GM21528 (cell line): ENCODE results near the gene COQ2.
"Not testable (repeated sequence)": the region's sequence is repeated elsewhere in the genome, so short reads cannot be mapped to it uniquely, and the experiment has no call there.

Experiments used
- ATAC-seq: cut with Tn5 transposase; IDR thresholded peaks from one replicate; pipeline ENCODE4 v1.9.1; 2021; ENCODE audit warnings: mild to moderate bottlenecking, moderate library complexity; ENCODE audit not compliant: unreplicated experiment, low FRiP score

Gene COQ2

GRCh38 chr4:83285055-83285407, 433 bp upstream of the COQ2 start:
- peak; percentile 11 for ATAC-seq

- ATAC-seq, result no peak
Measured at GRCh38 chr4:83283181-83283580, 1.4 kb downstream of the COQ2 start.

DNA sequence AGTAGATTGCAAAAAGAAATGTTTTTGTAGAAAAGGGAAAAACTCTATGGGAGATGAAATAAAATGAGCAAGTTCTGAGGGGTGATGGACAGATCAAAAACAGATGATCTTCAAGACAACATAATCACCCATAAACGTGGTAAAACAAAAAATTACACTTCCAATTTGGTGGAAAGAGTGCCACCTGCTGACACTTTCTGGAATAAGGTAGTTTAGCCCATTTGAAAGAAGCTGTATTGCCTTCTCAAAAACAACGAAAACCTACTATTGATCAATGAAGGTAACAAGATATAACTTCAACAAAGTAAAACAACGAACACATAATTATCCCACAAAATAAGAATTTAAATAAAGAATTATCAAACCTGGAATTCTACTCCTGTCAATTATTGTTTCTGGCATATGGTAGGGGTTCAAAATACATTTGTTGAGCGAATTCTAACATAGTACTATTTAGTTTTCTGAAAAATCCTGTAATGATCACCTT, 2.5 kb downstream of the COQ2 start:
- ATAC-seq, result no peak

- ATAC-seq, result no peak
Measured at GRCh38 chr4:83281307-83281706, 3.3 kb downstream of the COQ2 start.

DNA sequence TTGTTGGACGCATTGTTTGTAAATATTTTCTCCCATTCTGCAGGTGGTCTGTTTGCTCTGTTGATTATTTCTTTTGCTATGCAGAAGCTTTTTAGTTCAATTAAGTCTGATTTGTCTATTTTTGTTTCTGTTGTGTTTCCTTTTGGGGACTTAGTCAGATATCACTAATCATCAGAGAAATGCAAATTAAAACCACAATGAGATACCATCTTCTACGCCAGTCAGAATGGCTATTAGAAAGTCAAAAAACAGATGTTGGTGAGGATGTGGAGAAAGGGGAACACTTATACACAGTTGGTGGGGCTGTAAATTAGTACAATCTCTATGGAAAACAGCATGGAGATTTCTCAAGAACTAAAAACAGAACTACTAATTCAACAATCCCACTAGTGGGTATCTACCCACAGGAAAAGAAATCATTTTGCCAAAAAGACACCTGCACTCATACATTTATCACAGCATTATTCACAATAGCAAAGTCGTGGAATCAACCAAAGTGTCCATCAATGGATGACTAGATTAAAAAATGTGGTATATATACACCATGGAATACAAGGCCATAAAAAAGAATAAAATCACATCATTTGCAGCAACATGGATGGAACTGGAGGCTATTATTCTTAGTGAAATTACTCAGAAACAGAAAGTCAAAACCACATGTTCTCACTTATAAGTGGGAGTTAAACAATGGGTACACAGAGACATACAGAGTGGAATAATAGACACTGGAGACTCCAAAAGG, 8.1 kb downstream of the COQ2 start:
- ATAC-seq, result peak; percentile 72

DNA sequence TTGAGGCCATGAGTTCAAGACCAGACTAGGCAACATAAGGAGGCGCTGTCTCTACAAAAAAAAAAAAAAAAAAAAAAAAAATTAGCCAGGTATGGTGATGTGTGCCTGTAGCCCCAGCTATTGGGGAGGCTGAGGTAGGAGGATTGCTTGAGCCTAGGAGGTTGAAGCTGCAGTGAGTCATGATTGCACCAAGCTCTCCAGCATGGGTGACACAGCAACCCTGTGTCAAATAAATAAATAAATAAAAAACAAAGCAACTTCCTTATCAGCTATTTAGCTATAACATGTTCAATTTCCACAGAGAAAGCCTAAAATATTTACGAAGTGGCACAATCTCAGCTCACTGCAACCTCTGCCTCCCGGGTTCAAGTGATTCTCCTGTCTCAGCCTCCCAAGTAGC, 10.7 kb downstream of the COQ2 start:
- not testable (repeated sequence) for ATAC-seq

- ATAC-seq, result peak; percentile 88
Measured at GRCh38 chr4:83272900-83273299, 11.7 kb downstream of the COQ2 start.

- ATAC-seq, result no peak
Measured at GRCh38 chr4:83269256-83269655, 15.3 kb downstream of the COQ2 start.

- ATAC-seq, result no peak
Measured at GRCh38 chr4:83268491-83268890, 16.1 kb downstream of the COQ2 start.

DNA sequence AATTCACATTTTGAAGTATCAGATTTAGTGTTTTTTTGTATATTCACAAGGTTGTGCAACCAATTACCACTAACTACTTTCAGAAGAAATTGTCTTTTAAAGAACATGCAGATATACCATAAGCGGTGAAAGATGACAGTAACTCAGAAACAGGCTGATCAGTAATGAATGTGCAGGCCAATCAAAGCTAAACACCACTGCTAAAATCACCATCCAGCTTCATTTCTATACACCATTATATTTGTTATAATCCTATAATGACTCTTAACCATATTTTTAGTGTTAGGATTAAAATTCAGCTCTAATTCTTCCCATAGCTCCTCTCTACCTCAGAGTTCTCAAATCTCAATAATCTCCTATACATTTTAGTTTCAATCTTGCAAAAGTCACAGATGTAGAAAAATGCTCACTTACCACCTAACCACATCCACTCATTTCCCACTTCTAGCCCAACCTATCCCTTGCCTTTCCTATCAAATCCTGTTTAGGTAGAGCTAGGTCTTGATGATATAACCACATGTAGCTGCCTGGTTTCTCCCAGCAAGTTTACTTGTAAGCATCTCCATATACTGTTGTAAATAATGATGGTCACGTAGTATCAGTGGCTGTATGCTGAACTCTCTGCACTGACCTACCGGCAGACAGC, 16.6 kb downstream of the COQ2 start:
- no peak for ATAC-seq

GRCh38 chr4:83267121-83267829, 17.3 kb downstream of the COQ2 start:
- no peak for ATAC-seq

DNA sequence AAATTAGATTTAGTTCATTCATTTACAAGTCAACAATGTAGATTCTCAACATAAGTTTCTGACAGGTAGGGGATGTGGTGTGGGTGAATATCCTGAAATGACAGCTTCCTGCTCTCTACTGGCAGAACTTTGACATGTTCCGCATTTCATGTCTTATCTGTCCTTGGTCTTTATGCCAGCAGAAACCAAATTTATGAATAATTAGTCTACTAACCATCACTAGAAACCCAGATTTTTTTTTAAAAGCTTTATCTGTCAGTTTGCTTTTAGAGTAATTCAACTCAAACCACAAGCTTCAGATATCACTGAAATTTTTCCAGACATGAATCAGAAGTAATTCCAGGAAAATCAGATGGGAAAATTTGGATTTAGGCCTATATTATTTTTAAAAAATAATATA, 17.9 kb downstream of the COQ2 start:
- ATAC-seq, result no peak

GRCh38 chr4:83263106-83263505, 21.5 kb downstream of the COQ2 start:
- ATAC-seq, result no peak

- no peak for ATAC-seq
Measured at GRCh38 chr4:83262682-83263081, 21.9 kb downstream of the COQ2 start.

DNA sequence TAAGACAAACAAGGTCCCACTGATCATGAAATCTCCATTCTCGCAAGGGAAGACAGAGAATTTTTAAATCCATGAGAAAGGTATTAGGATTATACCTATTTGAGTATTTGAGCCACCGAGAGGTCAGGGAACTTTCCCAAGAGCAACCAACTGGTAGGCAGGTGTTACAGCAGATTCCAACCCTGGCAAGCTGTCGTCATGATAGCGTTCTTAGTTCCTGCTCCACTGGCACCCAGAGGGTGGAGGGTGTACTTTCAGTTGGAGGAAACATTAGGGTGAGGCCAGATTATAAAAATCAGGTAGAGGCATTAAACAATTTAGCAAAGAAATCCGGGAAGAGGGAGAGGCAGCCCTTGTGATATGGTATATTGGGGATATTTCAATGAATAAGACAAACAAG, 23.3 kb downstream of the COQ2 start:
- no peak for ATAC-seq

DNA sequence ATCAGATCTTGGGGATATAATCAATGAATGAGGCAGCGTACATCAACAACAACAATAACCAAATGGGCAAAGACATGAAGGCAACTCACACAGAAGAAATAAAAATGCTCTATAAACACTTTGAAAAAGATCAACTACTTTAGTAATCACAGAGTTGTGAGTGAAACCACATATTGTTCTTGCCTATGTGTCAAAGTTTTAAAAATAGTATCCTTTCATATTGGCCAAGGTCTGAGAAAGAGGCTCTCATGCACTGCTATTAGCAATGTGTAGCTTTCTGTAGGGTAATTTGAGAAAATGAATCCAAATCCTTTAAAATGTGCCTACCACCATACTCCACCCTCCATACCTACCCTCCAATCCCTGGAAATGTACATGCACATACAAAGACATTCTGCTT, 25.0 kb downstream of the COQ2 start:
- no peak for ATAC-seq

DNA sequence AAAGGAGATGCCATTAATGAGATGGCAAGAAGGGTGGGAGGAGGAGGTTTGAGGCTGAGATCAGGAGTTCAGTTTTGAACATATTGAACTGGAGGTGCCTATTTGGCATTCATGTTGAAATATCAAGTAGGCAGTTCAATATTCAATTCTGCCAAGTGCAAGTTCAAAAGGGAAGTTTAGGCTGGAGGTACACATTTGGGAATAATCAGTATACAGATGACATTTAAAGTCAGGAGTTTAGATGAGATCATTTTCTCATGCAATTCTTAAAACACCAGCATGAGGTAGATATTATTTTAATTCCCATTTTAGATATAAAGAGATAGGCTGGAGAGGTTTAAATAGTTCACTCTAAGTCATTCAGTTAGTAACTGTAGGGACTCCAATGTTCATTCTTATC, 26.1 kb downstream of the COQ2 start:
- no peak for ATAC-seq

DNA sequence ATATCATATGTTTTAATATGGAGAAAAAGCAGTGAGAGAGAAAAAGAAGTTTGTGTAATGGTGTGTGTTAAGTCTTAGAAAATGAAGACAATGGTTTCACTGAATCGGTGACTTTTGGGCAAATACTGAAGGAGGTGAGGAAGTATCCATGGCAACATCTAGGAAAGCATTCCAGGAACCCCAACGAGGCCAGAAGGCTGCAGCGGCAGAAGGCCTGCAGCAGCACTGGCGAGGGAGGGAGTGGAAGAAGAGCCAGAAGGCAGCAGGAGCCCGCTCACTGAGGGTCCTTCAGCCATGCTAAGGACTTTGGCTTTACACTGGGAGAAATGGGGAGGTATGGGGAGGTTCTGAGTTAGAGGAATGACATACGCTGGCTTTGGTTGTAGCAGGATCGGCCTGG, 26.8 kb downstream of the COQ2 start:
- ATAC-seq, result no peak

DNA sequence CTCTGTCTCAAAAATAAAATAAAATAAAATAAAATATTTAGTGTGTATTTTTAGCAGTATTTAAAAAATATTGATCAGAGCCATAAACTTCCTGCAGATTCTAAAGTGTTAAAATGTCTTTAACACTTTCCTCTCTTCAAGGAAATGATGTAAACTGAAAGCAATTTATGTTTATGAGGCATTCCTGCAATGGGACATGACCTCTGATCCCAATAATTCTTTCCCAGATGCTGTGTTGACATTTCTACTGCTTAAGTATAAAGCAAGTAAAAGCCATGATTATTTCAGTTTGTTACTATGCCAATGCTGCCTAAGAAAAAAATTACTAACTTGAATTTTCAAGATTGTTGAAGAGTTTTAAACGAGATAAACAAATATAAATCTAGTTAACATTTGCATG, 29.0 kb downstream of the COQ2 start:
- no peak for ATAC-seq

DNA sequence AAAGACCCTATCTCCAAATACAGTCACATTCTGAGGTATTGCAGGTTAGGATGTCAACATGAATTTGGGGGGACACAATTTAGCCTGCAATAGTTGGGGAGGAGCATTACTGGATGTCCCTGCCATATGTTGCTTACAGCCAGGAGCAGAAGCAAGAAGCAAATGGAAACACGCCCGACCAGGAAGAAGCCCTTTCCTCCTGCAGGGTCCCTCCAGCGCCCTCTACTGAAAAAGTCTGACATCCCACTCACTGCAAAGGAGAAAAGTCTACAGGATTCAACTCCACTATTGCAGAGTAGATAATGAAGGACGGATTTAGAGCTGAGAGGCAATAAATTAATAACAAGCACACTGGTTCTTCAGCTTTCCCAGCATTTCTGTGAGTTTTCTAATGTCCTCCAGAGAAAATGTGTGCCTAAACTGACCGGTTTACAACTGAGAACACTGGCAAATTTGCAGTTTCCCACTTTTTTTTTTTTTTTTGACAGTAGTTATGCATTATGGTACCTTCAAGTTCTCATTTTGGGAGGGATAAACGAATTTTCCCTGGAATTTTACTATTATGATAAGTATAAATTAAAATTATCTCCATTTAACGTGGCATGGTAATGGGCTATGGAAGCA, 31.7 kb downstream of the COQ2 start:
- ATAC-seq, result no peak

DNA sequence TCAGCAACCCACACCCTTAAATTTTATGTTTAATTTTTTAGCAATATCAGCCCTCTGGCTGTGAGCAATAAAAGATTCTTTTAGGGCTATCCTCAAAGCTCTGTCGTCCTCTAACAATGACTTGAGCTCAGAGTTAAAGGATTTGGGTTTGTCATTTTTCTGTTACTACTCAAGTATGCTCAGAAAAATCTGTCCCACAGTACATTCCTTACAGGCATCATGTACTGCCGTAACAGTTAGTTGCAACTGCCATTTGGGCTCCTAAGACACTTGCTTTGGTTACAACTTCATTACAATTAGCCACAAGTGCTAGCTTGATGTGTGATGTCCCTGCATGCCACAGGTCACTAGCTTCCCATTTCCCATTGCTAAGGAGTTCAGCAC, 33.2 kb downstream of the COQ2 start:
- no peak for ATAC-seq
